Activated T-cell treated with anti-CD3 and anti-CD28 coated beads, Interleukin-2, amount 50 U/mL, for 24 hours (primary cell): ENCODE data around the gene YDJC.
A peak's percentile ranks its signal among the peaks of the same experiment; 100 is the strongest.
"Not testable (repeated sequence)": the region's sequence is repeated elsewhere in the genome, so short reads cannot be mapped to it uniquely, and the experiment has no call there.

Source experiments
- DNase-seq: peaks from one replicate; pipeline ENCODE4 v3.0.0-alpha.2; 2020
- H3K27ac Mint-ChIP-seq: 2 replicates; pipeline ENCODE4 v1.8.0; 2020; ENCODE audit warnings: mild to moderate bottlenecking, mixed read lengths
- H3K27me3 Mint-ChIP-seq: 2 replicates; pipeline ENCODE4 v1.8.0; 2020; ENCODE audit warnings: mixed read lengths
- H3K36me3 Mint-ChIP-seq: 2 replicates; pipeline ENCODE4 v1.8.0; 2020; ENCODE audit warnings: low read depth, mixed read lengths
- H3K4me1 Mint-ChIP-seq: 2 replicates; pipeline ENCODE4 v1.8.0; 2020; ENCODE audit warnings: low read depth, mixed read lengths
- H3K4me3 Mint-ChIP-seq: 2 replicates; pipeline ENCODE4 v1.8.0; 2020; ENCODE audit warnings: mild to moderate bottlenecking, moderate library complexity, mixed read lengths
- H3K9me3 Mint-ChIP-seq: 2 replicates; pipeline ENCODE4 v1.8.0; 2020; ENCODE audit warnings: mixed read lengths

YDJC gene, protein sequence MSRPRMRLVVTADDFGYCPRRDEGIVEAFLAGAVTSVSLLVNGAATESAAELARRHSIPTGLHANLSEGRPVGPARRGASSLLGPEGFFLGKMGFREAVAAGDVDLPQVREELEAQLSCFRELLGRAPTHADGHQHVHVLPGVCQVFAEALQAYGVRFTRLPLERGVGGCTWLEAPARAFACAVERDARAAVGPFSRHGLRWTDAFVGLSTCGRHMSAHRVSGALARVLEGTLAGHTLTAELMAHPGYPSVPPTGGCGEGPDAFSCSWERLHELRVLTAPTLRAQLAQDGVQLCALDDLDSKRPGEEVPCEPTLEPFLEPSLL

DNA sequence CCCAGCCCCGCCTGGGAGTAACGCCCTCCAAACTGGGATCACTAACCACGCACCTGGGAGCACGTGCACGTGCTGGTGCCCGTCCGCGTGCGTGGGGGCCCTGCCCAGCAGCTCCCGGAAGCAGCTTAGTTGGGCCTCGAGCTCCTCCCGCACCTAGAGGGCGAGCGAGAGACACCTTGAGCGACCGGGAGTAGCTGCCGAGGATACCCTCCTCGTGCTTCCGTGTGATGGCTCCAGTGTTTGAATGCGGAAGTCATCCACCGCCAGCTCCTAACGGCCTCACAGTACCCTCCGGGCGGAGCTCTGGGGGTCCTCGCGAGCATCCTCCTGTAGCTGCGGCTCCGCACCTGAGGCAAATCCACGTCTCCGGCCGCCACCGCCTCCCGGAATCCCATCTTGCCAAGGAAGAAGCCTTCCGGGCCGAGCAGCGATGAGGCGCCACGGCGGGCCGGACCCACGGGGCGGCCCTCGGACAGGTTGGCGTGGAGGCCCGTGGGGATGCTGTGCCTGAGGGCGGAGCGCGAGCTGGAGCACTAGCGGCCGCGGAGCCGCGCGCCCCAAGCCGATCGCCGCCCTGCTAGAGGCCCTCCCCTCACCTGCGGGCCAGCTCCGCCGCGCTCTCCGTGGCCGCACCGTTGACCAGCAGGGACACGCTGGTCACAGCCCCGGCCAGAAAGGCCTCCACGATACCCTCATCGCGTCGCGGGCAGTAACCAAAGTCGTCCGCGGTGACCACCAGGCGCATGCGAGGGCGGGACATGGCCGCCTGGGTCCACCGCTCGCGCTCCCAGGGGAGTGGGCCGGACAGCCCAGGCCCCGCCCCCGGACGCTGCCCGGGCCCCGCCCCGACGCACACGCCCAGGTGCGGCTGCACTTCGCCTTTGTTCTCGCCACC, at the start of gene YDJC:
TSS of gene YDJC (minus strand) at position 768 of the 895 bp plus-strand sequence. CDS start at position 760, 8 bp downstream.
- Mint-ChIP-seq H3K27ac (peak within 1 kb of the TSS; percentile 97), H3K4me1 (peaks cover 51% of the 10 kb centered on the region), H3K4me3 (peak within 1 kb of the TSS; percentile 90), H3K27me3 (no peaks in the 10 kb centered on the region), H3K9me3 (no peaks in the 10 kb centered on the region), H3K36me3 (peaks cover 50% of the 10 kb centered on the region)
- DNase-seq, result peak; percentile 97

DNA sequence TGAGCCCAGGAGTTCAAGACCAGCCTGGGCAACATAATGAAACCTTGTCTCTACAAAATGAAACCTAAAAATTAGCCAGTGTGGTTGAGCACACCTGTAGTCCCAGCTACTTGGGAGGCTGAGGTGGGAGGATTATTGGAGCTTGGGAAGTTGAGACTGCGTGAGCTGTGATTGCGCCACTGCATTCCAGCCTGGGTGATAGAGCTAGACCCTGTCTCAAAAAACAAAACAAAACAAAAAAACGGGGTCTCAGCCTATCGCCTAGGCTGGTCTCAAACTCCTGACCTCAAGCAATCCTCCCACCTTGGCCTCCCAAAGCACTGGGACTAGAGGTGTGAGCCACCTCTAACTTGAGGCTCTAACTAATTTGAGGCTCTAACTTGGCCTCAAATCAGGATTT, 49.6 kb upstream of the YDJC start:
- Mint-ChIP-seq H3K27me3 (no peaks in the 10 kb centered on the region), H3K36me3 (peaks cover 72% of the 10 kb centered on the region), H3K27ac (no peak overlapping the region), H3K4me3 (no peak overlapping the region), H3K4me1 (peaks cover 8% of the 10 kb centered on the region), H3K9me3 (no peaks in the 10 kb centered on the region)
- no peak for DNase-seq

DNA sequence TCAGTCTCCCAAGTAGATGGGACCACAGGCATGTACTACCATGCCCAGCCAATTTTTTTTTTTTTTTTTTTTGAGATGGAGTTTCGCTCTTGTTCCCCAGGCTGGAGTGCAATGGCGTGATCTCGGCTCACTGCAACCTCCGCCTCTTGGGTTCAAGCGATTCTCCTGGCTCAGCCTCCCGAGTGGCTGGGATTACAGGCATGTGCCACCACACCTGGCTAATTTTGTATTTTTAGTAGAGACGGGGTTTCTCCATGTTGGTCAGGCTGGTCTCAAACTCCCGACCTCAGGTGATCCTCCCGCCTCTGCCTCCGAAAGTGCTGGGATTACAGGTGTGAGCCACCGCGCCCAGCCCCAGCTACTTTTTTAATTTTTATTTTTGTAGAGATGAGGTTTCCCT, 49.0 kb upstream of the YDJC start:
- not testable (repeated sequence) for DNase-seq, H3K4me3 Mint-ChIP-seq, H3K4me1 Mint-ChIP-seq, H3K27me3 Mint-ChIP-seq, H3K9me3 Mint-ChIP-seq, H3K27ac Mint-ChIP-seq
- peaks cover 77% of the 10 kb centered on the region for H3K36me3 Mint-ChIP-seq

DNA sequence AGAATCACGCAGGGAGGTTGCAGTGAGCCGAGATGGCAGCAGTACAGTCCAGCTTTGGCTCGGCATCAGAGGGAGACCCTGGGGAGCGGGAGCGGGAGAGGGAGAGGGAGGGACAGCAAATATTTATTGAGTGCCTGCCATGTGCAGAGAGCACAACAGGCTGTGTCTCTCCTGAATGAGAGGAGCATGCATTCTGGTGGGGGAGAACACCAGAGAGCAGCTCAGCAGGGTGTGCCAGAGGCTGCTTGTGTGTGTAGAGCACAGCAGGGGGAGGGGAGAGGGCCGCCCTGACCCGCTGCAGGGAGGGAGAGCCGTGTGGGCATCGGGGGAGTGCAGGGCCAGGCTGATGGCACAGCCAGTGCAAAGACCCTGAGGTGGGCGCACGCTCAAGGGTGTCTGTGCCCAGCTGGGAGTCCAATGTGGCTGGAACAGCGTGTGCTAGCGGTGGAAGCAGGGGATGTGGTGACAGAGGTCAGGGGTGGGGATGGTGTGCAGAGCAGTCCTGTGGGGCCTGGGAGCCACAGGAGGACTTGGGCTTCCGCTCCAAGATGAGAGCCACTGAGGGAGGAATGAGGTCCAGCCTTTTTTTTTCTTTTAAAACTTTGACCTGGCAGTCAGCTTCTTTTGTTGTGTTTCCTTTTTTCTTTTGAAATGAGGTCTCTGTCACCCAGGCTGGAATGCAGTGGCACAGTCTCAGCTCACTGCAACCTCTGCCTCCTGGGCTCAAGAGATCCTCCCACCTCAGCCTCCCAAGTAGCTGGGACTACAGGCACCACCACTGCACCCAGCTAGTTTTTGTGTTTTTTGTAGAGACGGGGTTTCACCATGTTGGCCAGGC, 48.0 kb upstream of the YDJC start:
- Mint-ChIP-seq H3K36me3 (peaks cover 80% of the 10 kb centered on the region), H3K27ac (peak overlapping the region; percentile 40), H3K4me1 (peaks cover 8% of the 10 kb centered on the region), H3K27me3 (no peaks in the 10 kb centered on the region), H3K4me3 (no peak overlapping the region), H3K9me3 (no peaks in the 10 kb centered on the region)
- no peak for DNase-seq

DNA sequence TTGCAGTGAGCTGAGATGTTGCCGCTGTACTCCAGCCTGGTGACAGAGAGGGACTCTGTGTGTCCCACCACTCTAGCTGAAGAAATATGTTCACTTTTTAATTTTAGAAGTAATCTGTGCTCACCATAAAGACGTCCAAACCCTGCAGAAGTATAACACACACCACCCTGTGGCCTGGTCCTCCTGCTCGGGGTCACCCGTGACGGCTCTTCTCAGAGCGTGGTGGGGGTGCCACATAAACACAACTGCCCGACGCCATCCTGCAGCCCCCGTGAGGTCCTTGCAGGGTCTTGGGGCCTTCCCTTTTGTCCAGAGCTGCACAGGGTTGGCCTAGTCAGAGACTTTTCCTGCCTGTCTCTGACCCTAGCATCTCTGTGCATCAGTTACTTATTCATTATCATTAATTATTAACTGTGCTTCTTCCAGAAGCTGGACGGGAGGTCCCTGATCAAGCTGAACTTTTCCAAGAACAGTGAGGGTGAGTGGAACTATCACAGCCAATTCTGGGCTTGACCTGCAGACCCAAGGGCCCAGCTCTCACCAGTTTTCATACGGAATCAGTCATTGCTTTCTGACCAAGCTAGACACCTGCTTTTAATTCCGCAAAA, 44.9 kb upstream of the YDJC start:
- H3K36me3 Mint-ChIP-seq, result peaks cover 84% of the 10 kb centered on the region
- H3K4me1 Mint-ChIP-seq, result peaks cover 6% of the 10 kb centered on the region
- H3K27ac Mint-ChIP-seq, result no peak overlapping the region

DNA sequence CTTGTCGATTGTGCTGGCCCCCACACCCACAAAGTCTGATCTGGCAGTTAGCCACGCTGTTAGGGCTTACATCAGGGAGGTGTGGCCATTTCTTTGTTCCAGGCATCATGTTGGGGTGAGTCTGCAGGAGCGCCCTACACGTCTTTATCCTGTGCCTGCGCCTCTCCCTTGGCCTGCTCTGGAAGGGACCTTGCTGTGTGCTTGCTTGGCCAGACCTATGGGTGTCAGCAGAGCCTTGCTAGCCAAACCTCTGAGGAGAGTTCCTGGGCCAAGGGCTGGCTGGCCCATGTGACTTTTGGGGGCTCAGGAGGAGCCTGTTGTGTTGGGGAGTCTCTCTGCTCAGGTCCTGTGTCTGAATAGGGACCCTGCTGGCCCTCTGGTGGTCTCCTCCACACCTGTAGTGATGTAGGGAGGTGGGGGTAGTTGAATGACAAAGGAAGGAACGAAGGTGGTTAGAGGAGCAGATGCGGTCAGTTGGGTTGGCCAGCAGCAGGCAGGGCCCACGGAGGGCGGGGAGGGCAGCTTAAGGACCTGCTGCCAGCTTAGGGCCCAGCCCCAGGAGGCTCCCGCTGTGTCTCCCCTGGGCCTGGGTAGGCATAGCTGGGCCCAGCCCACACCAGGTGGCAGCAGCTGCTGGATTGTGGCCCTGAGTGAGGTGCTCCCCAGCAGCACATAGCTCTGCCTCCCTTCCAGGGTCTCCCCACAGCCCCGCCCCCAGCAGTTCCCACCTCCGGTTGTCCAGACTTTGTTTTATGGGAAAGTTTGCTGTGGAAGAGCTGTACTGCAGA, 43.9 kb upstream of the YDJC start:
- Mint-ChIP-seq H3K27ac (peak overlapping the region; percentile 34), H3K27me3 (no peaks in the 10 kb centered on the region), H3K36me3 (peaks cover 92% of the 10 kb centered on the region), H3K9me3 (no peaks in the 10 kb centered on the region), H3K4me3 (no peak overlapping the region), H3K4me1 (peaks cover 11% of the 10 kb centered on the region)
- DNase-seq, result no peak

More for the DNA sequence above, 44.9 kb upstream of the YDJC start:
- no peak overlapping the region for H3K4me3 Mint-ChIP-seq
- no peaks in the 10 kb centered on the region for H3K27me3 Mint-ChIP-seq
- H3K9me3 Mint-ChIP-seq, result no peaks in the 10 kb centered on the region
- no peak for DNase-seq

DNA sequence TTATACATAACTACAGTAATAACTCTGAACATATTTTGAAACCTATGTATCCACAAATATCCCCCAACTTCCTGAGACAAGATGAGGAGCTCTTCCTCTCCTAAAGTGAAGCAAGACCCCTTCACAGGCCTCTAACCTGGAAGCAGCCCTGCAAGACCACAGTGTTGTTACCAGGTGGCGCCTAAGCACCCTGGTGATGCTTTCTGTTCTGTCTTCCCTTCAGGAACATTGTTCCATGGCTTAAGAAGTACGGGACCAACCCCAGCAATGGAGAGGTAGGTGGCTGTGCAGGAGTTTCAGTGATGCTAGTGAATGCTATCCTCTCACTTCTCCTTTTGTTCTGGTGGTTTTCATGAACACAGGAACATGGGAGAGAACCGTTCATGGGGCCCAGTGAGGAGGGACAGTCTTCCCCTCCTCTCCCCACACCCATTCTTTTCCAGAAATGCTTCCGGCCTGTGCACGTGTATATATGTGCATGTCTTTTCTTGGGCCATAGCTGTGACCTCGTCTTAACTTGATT, 42.3 kb upstream of the YDJC start:
- no peaks in the 10 kb centered on the region for H3K9me3 Mint-ChIP-seq

DNA sequence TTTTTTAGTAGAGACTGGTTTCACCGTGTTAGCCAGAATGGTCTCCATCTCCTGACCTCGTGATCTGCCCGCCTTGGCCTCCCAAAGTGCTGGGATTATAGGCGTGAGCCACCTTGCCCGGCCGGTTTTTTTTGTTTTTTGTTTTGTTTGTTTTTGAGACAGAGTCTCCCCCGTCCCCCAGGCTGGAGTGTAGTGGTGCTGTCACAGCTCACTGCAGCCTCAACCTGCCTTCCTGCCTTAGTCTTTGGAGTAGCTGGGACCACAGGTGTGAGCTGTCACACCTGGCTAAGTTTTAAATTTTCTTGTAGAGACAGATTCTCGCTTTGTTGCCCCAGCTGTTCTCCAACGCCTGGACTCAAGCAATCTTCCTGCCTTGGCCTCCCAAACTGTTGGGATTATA, 39.2 kb upstream of the YDJC start:
- Mint-ChIP-seq H3K27ac (no peak overlapping the region), H3K4me3 (no peak overlapping the region)

More for the DNA sequence above, 42.3 kb upstream of the YDJC start:
- H3K36me3 Mint-ChIP-seq, result peaks cover 78% of the 10 kb centered on the region
- no peak overlapping the region for H3K4me3 Mint-ChIP-seq
- H3K27ac Mint-ChIP-seq, result no peak overlapping the region
- no peaks in the 10 kb centered on the region for H3K27me3 Mint-ChIP-seq
- peaks cover 18% of the 10 kb centered on the region for H3K4me1 Mint-ChIP-seq
- DNase-seq, result no peak

DNA sequence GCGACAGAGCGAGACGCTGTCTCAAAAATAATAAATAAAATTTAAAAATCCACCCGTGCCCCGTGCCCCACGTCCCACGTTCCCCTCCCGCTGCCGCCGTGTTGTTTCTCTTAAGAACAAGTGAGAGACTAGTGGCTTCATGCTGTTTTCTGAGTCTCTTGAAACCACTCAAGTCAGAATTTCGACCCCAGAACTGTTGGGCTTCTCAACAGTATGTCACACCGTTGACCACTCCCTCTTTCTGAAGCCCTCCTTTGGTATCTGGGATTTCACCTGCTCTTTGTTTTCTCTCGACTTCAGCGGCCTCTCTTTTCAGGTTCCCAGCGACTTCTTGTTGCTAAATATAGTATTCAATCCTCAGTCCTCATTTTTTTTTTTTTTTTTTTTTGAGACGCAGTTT, 37.0 kb upstream of the YDJC start:
- Mint-ChIP-seq H3K4me1 (peaks cover 34% of the 10 kb centered on the region), H3K36me3 (peaks cover 35% of the 10 kb centered on the region), H3K27me3 (no peaks in the 10 kb centered on the region), H3K9me3 (no peaks in the 10 kb centered on the region), H3K27ac (peak overlapping the region; percentile 99), H3K4me3 (peak overlapping the region; percentile 100)
- DNase-seq, result no peak

More for the DNA sequence above, 39.2 kb upstream of the YDJC start:
- no peak for DNase-seq
- H3K27me3 Mint-ChIP-seq, result no peaks in the 10 kb centered on the region
- H3K36me3 Mint-ChIP-seq, result peaks cover 57% of the 10 kb centered on the region
- peaks cover 34% of the 10 kb centered on the region for H3K4me1 Mint-ChIP-seq
- H3K9me3 Mint-ChIP-seq, result no peaks in the 10 kb centered on the region

DNA sequence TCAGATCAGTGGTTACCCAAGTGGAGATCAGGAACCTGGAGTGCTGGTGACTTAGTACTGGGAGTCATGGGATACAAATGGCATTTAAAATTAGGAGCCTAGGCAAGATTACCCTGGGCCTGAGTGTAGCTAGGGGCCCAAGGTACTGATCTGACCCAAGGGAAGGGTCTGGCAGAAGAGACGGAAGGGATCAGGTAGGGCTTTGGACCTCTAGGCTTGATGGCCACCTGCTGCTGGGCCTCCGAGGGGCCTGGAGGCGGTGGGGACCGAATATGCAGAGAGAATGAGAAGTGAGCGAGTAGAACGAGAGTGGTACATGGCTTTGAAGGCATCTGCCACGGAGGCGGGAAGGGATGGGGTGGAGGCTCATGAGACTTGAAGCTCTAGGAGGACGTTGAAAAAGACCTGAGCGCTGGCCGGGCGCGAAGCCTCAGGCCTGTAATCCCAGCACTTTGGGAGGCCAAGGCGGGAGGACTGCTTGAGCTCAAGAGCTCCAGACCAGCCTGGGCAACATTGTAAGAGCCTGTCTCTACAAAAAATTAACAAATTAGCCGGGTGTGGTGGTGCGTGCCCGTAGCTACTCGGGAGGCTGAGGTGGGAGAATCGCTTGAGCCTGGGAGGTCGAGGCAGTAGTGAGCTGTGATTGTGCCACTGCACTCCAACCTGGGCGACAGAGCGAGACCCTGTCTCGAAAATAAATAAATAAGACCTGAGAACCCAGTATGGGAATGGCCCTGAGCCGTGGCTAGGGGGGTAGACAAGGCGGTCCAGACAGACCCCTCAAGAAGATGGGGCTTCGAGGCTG, 35.4 kb upstream of the YDJC start:
- Mint-ChIP-seq H3K27ac (peak overlapping the region; percentile 99), H3K36me3 (peaks cover 19% of the 10 kb centered on the region), H3K4me3 (peak overlapping the region; percentile 100), H3K4me1 (peaks cover 33% of the 10 kb centered on the region), H3K27me3 (no peaks in the 10 kb centered on the region), H3K9me3 (no peaks in the 10 kb centered on the region)
- DNase-seq, result no peak

DNA sequence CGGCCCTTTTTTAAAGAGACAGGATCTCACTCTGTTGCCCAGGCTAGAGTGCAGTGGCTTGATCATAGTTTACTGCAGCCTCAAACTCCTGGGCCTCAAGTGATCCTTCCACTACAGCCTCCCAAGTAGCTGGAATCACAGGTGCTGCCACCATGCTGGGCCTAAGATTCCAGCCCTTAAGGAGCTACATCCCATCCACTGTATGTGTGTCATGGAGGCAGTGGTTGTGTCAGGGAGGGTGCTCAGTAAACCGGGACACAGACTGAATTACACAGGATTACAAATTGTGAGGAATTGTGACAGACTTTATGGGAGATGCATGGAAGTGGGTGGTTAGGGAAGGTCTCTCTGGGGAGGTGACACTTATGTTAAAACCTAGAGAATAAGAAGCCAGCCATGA, 33.9 kb upstream of the YDJC start:
- Mint-ChIP-seq H3K27ac (peak overlapping the region; percentile 15), H3K36me3 (peaks cover 9% of the 10 kb centered on the region), H3K27me3 (no peaks in the 10 kb centered on the region), H3K4me1 (peaks cover 26% of the 10 kb centered on the region), H3K9me3 (no peaks in the 10 kb centered on the region), H3K4me3 (no peak overlapping the region)
- no peak for DNase-seq

DNA sequence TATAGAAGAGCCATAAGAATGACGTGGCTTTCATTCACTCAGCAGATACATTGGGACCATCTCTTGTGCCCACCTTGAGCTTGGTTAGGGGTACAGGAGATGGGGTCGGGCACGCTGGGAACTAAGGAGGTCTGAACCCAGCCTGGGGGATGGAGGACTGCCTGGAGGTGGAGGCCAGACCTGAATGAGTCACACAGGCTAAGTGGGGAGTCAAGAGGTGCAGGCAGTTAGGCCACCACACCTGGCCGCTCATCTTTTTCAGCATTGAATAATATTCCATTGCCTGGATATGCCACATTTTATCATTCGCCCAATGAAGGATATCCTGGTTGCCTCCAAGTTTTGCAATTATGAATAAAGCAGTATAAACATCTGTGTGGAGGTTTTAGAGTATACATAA, 32.2 kb upstream of the YDJC start:
- no peak for DNase-seq
- Mint-ChIP-seq H3K4me3 (no peak overlapping the region), H3K4me1 (peaks cover 23% of the 10 kb centered on the region), H3K27ac (no peak overlapping the region), H3K9me3 (no peaks in the 10 kb centered on the region), H3K36me3 (peaks cover 9% of the 10 kb centered on the region), H3K27me3 (no peaks in the 10 kb centered on the region)

DNA sequence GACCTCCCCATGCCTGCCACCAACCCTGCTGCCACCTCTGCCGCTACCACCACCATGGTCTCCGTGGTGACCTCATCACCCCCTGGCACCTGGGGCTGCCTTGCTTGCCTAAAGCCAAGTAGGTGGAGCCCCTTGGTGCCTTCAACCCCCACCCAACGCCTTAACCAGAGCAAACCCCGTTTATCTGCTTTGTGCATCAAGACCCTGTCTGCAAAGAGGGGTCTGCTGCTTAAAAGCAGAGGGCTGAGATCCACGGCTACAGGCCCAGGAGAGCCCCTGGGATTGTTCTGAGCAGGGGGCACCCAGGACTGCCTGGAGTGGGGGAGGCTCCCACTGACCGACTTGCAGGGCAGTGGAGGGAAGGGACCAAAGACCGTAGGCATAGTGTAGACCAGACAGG, 31.1 kb upstream of the YDJC start:
- H3K27ac Mint-ChIP-seq, result no peak overlapping the region
- DNase-seq, result no peak
- peaks cover under 1% of the 10 kb centered on the region for H3K36me3 Mint-ChIP-seq
- H3K4me1 Mint-ChIP-seq, result peaks cover 24% of the 10 kb centered on the region
- H3K27me3 Mint-ChIP-seq, result no peaks in the 10 kb centered on the region
- no peaks in the 10 kb centered on the region for H3K9me3 Mint-ChIP-seq
- no peak overlapping the region for H3K4me3 Mint-ChIP-seq
